GM18909 (cell line): Measurements from ENCODE around the gene HS3ST5.
"Not testable (repeated sequence)": the region's sequence is repeated elsewhere in the genome, so short reads cannot be mapped to it uniquely, and the experiment has no call there.

Experiments
- ATAC-seq: cut with Tn5 transposase; IDR thresholded peaks from one replicate; pipeline ENCODE4 v1.9.1; 2021; ENCODE audit warnings: mild to moderate bottlenecking; ENCODE audit not compliant: unreplicated experiment, poor library complexity

The HS3ST5 gene

GRCh38 chr6:114280239-114280982, 62.4 kb downstream of the HS3ST5 start:
- no peak for ATAC-seq

GRCh38 chr6:114277220-114277619, 65.6 kb downstream of the HS3ST5 start:
- no peak for ATAC-seq

- no peak for ATAC-seq
Observed at GRCh38 chr6:114276783-114277182, 66.0 kb downstream of the HS3ST5 start.

GRCh38 chr6:114274836-114275235, 68.0 kb downstream of the HS3ST5 start:
- ATAC-seq, result no peak

GRCh38 chr6:114272582-114272981, 70.2 kb downstream of the HS3ST5 start:
- no peak for ATAC-seq

GRCh38 chr6:114271405-114271804, 71.4 kb downstream of the HS3ST5 start:
- no peak for ATAC-seq

GRCh38 chr6:114267897-114268296, 74.9 kb downstream of the HS3ST5 start:
- peak; percentile 74 for ATAC-seq

- ATAC-seq, result no peak
Observed at GRCh38 chr6:114260810-114261209, 82.0 kb downstream of the HS3ST5 start.

GRCh38 chr6:114258376-114258775, 84.4 kb downstream of the HS3ST5 start:
- ATAC-seq, result no peak

GRCh38 chr6:114253431-114253830, 89.4 kb downstream of the HS3ST5 start:
- no peak for ATAC-seq

GRCh38 chr6:114249522-114249921, 93.3 kb downstream of the HS3ST5 start:
- ATAC-seq, result no peak

- ATAC-seq, result no peak
Observed at GRCh38 chr6:114247101-114247500, 95.7 kb downstream of the HS3ST5 start.

GRCh38 chr6:114240796-114241195, 102.0 kb downstream of the HS3ST5 start:
- ATAC-seq, result no peak

- no peak for ATAC-seq
Observed at GRCh38 chr6:114228675-114229074, 114.1 kb downstream of the HS3ST5 start.

- ATAC-seq, result no peak
Observed at GRCh38 chr6:114227944-114228468, 114.8 kb downstream of the HS3ST5 start.

- ATAC-seq, result no peak
Observed at GRCh38 chr6:114220241-114220640, 122.6 kb downstream of the HS3ST5 start.

GRCh38 chr6:114218437-114219340, 124.1 kb downstream of the HS3ST5 start:
- ATAC-seq, result no peak

GRCh38 chr6:114217996-114218395, 124.8 kb downstream of the HS3ST5 start:
- not testable (repeated sequence) for ATAC-seq

- ATAC-seq, result no peak
Observed at GRCh38 chr6:114216789-114217467, 125.9 kb downstream of the HS3ST5 start.

- ATAC-seq, result no peak
Observed at GRCh38 chr6:114210467-114210866, 132.4 kb downstream of the HS3ST5 start.

GRCh38 chr6:114203460-114203859, 139.4 kb downstream of the HS3ST5 start:
- ATAC-seq, result no peak
